ENCODE data around the gene GTF2IRD1.
A peak's percentile ranks its signal among the peaks of the same experiment; 100 is the strongest.
"Not testable (repeated sequence)": the region's sequence is repeated elsewhere in the genome, so short reads cannot be mapped to it uniquely, and the experiment has no call there.

Gene GTF2IRD1

DNA sequence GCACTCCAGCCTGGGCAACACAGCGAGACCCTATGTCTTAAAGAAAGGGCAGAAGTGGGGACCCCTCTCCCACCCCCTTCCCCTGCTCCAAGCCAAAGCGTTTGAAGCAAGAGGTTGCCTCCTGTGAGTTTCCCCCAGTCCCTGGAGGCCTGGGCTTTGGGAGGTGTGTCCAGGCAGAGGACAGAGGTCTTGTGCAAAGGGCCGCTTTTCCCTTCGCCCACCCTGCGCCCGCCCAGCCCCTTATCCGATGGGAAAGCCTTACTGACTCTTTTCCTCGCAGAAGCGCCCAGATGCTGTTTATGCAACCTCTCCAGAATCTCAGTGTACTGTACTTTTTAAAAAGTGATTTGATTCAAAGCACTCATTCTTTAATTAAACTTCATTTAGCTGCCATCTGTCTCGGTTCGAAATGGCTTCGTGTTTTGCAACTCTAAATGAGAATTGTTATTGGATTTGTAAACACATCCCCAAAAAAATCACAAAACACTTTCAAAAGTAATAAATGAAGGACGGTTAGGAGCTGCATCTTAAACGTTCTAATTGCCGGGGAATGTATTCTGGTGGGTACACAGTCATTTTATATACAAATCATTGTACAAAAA, 153.3 kb downstream of the GTF2IRD1 start:
- DNase-seq, result no peak

DNA sequence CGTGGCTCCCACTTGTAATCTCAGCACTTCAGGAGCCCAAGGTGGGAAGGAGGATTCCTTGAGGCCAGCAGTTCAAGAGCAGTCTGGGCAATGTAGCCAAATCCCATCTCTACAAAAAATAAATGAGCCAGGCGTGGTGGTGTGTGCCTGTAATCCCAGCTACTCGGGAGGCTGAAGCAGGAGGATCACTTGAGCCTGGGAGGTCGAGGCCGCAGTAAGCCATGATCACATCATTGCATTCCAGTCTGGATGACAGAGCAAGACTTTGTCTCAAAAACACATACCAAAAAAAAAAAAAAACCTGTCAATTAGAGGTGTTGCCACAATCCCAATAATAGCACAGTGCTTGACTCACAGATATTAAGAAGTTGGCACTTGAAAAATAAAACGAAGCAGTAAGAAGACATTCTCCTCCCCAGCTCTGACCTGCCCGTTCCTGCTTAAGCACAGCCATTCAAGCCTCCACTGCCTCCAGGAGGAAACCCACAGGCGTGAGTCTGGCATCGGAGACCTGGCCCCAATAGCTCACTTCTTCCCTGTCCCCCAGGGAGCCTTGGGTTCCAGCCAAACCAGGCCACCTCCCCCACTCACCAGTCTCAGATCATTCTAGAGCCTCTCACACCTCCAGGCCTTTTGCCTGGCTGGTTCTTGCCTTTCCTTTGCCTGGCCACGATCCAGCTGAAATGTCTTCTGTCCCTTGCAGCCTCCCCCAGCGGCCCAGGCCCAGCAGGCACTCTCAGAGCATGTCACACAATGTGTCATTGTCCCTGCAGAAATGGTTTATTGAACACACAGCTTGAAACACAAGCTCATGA, 158.5 kb downstream of the GTF2IRD1 start:
- no peak for DNase-seq

DNA sequence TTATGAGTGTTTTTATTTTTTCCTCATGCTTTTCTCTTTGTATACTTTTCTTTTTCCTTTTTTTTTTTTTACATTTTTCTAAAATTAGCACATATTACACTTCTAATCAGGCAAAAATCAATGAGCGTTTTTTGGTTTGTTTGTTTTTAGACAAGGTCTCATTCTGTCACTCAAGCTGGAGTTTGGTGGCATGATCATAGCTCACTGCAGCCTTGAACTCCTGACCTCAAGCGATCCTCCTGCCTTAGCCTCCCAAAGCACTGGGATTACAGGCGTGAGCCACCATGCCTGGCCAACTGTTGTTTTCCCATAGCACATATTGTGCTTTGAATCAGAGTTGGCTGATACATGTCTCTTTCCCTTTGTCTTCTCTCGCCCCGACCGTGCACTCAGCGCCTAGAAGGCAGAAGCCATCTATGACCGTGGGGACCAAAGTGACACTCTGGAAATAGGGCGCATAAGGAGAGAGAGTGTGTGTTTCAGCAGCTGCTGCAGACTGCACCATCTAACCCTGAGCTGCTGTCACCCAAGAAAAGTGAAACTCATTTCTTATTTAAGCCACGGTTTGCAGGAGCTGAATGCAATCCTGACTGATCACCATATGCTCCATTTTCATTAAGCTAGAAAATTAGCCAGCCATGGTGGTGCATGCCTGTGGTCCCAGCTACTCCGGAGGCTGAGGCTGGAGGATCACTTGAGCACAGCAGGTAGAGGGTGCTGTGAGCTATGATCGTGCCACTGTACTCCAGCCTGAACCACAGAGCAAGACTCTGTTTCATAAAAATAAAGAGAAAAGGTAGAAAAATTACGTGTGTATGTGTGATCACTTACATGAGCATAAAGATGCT, 162.5 kb downstream of the GTF2IRD1 start:
- no peak for DNase-seq

DNA sequence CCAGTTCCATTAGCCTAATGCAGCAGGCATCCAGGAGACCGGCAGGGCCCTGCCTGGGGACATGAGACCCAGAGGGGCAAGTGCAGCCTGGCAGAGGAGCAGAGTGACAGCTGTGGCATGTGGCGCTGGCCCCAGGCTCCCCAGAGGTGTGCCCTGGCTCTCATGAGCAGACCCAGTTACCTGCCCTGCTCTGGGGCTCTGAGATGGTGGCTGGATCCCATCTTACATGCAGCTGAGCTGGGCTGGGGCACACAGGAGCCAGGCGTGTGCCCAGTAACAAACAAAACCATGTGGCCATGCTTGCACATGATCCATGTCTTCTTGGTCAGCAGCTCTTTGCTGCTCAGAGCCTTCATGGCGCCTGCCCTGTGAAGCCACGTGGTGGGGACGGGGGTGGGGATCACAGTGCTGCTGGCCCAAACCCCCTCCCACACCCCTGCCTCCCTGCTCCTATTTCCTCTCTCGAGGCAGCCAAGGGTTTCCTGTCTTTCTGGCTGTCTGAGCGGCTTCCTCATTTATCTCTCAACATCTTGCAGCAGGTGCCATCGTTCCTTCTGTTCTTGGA, 163.6 kb downstream of the GTF2IRD1 start:
- no peak for DNase-seq

DNA sequence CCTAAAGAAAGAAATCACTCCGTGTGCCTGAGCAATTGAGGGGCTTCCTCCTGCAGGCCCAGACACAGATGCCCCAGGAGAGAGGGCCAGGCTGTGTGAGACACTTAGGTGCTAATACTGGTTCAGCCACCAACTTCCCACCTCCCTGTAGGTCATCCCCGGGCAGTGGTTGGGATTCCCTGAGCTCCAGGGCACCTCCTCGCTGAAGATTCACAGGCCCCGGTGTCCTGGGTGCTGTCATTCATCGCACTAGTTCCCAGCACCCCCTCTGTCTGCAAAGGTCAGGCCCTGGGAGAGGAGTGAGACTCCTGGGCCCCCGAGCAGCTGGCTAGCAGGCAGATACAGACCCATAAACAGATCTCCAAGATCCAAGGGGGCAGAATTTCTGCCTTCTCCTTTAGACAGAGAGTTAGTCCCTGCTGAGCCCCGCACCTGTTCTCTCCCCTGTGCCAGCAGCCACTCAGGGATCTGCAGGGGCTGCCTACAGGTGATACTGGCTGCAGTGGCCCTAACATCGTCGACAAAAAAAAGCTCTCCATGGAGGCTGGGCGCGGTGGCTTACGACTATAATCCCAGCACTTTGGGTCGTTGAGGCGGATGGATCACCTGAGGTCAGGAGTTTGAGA, 165.6 kb downstream of the GTF2IRD1 start:
- DNase-seq, result no peak

DNA sequence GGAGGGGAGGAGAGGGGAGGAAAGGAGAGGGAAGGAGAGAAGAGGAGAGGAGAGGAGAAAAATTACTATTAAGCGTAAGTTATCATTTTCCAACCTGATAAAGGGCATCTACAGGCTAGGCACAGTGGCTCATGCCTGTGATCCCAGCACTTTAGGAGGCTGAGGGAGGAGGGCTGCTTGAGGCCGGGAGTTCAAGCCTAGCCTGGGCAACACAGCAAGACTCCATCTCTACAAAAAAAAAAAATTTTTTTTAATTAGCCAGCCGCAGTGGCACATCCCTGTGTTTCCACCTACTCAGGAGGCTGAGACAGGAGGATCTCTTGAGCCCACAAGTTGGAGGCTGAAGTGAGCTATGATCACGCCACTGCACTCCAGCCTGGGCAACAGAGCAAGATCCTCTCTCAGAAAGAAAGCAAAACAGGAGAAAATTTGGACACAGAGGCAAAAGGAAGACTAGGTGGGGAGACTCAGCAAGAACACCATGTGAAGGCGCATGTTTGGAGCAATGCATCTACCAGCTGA, 168.6 kb downstream of the GTF2IRD1 start:
- no peak for DNase-seq

DNA sequence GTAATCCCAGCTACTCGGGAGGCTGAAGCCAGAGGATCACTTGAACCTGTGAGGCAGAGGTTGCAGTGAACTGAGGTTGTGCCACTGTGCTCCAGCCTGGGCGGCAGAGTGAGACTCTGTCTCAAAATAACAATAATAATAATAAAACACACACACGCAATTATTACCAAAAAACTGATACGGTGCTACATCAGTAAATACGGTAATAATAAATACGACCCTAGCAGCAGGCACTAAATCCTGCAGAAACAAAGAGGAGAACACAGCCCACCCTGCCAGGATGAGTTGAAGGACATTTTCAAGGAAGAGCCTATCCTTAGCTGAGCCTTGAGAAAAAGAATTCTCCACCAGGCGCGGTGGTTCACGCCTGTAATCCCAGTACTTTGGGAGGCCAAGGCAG, 169.4 kb downstream of the GTF2IRD1 start:
- DNase-seq, result no peak

DNA sequence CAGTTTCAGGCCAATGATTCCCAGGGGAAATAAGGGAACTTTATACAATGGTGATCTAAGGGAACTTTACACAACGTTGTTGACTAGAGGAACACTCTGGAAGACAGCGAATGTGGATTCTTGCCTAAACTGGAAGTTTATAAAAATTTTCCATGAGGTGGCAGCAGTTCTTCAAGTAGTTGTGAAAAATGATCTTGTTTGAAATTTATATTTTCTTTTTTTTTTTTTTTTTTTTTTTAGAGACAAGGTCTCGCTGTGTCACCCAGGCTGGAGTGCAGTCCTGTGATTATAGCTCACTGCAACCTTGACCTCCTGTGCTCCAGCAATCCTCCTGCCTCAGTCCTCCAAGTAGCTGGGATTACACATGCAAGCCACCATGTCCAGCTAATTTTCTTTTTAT, 171.7 kb downstream of the GTF2IRD1 start:
- DNase-seq, result no peak

DNA sequence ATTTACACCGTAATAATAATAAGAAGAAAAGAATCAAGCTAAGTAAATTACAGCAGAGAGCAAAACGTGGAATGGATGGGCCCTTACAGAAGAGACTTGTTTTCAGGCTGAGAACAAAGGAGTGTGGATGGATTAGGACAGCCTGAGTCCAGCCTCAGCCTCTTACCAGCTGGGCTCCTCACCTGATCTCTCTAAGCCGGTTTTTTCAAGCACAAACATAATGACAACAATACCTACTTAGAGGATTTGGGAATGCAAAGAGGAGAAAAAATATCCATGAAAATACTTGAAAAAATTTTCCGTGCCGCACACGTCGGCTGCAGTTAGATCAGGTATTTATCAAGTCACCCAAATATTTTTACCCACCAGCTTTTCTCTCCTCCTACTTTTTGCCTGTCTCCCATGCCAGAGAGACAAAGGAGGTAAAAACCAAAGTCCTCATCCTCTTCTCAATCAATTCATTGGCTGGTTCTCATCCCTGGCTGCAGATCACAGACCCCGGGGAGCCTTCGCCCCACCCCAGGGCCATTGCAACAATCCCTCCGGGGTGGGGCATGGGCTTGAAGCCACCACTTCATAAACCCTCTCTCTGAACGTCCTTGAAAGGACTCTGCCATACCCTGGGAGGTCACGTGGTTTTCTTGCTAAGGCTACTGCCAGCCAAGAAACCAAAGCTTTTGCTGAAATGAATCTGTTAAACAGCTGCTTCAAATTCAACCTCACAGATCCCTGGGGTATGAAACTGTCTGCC, 174.1 kb downstream of the GTF2IRD1 start:
- DNase-seq, result peak; percentile 94

DNA sequence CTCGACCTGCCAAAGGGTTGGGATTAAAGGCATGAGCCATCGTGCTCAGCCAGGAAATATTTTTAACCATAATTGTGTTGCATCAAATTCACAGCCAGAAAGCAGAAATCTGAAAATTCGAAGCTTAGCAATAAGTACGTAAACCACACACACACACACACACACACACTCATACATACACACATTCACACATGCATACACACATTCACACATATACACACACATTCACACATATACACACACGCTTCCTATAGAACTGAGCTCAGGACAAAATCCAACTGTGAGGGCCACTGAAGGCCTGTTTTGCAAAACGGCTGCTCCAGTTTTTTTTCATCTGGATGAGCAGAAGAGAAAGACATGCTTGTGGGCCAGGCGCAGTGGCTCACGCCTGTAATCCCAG, 178.8 kb downstream of the GTF2IRD1 start:
- no peak for DNase-seq

DNA sequence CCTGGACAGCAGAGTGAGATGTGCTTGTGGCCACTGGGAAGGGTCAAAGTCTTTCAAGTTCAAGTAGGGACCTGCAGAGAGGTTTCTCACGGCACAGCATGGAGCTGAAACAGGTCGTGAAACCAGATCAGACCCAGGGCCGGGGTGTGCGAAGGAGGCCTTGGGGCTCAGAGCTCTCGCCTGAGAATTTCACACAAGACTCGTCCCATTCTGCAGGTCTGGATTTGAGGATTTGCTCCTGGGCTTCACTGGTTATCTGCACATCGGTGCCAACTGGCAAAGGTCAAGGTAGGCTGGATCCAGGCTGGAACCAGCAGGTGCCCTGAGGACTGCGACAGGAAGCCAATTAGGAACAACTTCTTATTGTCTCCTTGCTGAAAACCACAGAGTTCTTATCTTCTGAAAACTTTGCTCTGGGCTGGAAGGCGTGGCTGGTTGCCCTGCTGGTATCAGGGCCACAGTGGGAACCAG, 179.8 kb downstream of the GTF2IRD1 start:
- no peak for DNase-seq

DNA sequence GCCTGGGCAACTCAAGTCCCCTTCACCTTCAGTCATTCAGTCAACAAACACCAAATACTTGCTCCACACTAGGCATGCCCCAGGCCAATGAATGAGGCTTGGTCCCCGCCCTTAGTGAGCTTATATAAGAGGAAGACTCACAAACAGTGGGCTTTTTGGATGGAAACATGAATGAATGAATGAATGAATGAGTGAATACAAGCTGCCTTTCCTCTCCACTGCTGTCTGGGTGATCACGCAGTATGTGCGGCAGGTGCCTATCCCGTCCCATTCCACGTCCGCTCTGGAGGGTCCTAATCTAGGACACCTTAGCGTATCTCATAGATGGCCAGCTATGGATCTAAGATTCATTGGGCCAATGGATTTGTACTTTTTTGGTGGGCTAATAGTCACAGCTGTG, 184.0 kb downstream of the GTF2IRD1 start:
- no peak for DNase-seq

DNA sequence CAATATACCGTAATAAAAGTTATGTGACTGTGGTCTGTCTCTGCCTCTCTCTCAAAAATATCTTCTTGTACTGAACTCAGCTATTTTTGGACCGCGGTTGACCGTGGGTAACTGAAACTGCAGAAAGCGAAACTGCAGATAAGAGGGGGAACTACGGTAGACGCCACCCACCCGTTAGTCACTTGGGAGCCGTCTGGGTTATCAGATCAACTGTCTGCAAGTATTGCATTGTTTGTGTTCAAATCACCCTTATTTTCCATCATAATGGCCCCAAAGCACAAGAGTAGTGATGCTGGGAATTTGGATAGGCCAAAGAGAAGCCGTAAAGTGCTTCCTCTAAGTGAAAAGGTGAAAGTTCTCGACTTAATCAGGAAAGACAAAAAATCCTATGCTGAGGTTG, 196.3 kb downstream of the GTF2IRD1 start:
- DNase-seq, result not testable (repeated sequence)

DNA sequence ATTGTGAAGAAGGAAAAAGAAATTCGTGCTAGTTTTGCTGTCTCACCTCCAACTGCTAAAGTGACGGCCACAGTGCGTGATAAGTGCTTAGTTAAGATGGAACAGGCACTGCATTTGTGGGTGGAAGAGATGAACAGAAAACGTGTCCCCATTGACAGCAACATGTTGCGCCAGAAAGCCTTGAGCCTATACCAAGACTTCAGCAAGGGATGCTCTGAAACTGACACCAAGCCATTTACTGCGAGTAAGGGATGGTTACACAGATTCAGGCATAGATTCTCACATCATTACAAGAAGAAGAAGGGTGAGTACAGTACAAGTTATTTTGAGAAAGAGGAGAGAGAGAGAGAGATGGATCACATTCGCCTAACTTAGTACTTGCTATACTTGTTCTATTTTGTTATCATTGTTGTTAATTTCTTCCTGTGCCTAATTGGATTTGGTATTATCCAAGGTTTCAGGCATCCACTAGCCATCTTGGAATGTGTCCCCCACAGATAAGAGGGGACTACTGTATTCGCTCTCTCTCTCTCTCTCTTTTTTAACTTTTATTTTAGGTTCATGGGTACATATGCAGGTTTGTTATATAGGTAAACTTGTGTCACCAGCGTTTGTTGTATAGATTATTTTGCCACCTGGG, 196.9 kb downstream of the GTF2IRD1 start:
- DNase-seq, result not testable (repeated sequence)

DNA sequence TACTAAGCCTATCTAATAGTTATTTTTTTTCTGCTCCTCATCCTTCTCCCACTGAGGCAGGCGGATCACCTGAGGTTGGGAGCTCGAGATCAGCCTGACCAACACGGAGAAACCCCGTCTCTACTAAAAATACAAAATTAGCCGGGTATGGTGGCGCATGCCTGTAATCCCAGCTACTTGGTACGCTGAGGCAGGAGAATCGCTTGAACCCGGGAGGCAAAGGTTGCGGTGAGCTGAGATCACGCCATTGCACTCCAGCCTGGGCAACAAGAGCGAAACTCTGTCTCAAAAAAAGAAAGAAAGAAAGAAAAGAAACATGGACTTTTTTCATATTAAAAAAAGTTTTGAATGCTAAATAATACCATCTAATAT, 197.4 kb downstream of the GTF2IRD1 start:
- DNase-seq, result not testable (repeated sequence)
